HG03521 (cell line): ENCODE measurements around the gene SLC4A4.

ENCODE experiments used
- ATAC-seq: cut with Tn5 transposase; IDR thresholded peaks from one replicate; pipeline ENCODE4 v1.9.1; 2021; ENCODE audit warnings: mild to moderate bottlenecking, moderate library complexity; ENCODE audit not compliant: unreplicated experiment

Gene SLC4A4

GRCh38 chr4:71356924-71357663, 18.3 kb downstream of the SLC4A4 start:
- no peak for ATAC-seq

- no peak for ATAC-seq
Observed at GRCh38 chr4:71360844-71361243, 22.0 kb downstream of the SLC4A4 start.

DNA sequence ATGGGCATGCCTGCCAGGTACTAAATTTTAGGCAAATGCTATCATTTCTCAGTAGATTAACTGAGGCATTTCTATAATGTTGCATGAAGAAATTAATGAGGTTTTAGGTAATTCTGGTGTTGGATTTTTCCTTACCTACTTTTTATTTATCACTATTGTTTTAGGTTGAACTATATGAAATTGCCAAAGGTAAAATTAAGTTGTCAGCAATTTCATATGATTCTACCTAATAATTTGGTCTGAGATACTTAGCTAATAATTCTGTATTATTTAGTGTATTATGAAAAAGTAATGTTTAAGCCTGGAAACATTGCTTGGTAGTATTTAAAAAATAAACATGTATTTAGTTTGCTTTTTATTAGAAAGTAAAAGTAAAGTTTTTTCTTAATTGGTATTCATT, 22.7 kb downstream of the SLC4A4 start:
- no peak for ATAC-seq

DNA sequence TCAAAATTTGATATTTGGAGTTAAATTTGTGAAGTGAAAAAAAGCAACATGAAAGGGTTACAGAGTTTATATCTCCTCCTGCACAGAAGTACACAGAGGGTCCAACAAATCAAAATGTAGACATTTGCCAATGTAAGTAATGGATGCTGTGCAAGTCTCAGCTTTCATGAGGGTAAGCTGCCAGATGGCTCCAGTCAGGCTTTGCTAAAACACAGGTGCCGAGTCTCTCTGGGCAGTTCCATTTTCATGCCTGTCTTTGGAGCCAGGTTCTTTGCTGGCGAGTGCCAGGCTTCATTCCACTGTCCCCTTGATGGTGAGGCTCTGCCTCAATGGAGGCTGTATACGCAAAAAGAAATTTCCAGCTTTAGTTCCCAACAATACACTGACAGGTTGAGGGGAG, 27.9 kb downstream of the SLC4A4 start:
- no peak for ATAC-seq

GRCh38 chr4:71367546-71367945, 28.7 kb downstream of the SLC4A4 start:
- no peak for ATAC-seq

DNA sequence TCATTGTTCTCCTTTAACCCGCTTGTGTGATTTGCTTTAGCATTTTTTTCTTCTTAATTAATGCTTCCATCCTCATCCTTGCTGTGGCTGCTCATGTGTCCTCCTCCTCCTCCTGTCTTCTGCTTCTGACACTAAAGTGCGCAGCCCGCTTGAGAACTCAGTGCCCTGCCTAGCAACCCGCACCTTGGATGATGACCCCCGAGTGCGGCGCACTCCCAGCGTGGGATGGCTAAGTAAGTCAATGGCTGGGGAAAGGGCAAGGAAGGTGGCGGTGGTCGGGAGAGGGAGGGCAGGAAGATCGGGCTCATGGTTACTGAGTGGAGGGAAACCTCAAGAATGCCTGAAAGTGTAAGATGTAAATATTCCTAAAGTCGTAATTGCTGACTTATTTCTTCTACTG, 30.1 kb downstream of the SLC4A4 start:
- no peak for ATAC-seq

- ATAC-seq = no peak
Observed at GRCh38 chr4:71369536-71369935, 30.7 kb downstream of the SLC4A4 start.

DNA sequence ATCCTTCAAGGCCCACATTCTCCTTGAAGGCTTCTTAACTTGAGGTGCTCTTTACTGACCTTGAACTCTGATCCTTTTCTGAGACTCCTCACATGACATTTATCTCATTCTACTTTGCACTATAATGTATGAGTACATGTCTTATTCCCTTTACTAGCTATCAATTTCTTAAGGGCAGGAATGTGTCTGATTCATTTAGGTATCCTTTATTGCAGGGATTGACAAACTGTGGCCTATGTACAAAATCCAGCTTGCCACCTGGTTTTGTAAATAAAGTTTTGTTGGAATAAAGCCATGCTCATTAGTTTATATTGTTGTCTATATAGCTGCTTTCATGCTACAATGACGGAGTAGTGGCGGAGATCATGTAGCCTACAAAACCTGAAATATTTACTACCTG, 36.7 kb downstream of the SLC4A4 start:
- ATAC-seq = no peak

GRCh38 chr4:71377561-71377960, 38.7 kb downstream of the SLC4A4 start:
- no peak for ATAC-seq

DNA sequence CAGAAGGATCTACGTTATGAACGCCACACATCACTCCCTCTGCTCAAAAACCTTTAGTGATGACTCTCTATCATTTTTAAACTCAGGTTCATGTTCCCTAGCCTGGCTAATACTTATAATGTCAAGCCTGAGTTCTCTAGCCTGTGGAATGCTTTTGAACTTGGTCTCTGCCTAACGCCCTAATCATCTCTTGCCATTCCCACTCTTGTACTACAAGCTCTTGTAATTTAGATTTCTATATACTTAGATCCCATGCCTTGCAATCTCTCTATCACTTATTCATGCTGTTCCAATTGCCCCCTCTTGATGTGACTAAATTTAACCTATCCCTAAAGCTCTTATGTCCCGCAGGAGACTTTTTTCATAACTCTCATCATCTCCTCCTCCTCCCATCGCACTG, 40.3 kb downstream of the SLC4A4 start:
- no peak for ATAC-seq

DNA sequence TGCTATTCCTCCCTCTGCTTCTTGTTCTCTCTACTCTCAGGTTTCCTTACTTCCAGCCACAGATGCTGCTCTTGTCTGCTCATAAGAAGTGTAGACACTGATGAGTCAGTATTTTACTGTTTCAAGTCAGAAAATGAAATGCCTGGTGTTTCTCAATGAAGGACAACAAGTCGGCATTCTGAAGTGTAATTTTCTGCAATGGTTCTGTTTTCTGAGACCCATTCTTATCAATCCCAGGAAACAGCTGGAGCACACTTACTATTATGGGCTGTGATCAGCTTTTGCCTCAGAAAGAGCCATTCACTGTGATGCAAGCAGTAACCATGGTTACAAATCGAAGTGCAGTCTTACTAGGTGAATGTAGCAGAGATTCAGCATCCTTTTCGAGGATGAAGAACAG, 42.0 kb downstream of the SLC4A4 start:
- no peak for ATAC-seq

DNA sequence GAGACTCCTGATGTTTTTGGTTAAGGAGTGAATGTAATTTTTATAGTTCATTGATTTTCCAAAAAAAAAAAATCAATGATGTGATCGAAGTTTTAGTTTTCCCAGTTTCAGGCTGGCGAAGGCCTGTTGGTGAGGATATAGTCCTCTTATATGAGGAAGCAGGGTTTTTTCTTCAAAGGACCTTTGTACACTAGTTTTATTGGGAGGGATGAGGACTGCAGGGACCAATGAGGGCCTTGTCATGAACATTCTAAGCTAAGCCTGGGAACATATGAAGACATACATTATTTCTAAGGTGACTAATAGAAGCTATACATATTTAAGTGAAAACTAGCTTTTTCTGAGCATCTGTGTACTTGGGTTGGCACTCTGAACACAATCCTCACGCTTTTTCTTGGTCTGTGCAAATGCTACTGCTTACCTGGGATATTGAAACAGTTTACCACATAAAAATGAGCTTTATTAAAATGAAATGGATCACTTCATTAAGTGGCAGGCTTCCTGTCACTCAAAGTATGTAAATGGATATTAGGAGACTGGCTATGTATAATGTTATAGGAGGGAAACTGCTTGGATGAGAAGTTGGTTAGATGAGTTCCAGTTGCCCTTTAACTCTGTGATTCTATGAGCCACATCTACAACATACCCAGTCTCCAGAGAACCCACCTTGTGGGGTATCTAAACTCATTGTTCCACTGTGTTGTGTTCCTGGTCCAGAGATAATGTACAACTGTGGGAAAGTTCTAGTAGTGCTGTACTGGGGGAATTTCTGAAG, 43.5 kb downstream of the SLC4A4 start:
- ATAC-seq = no peak

- no peak for ATAC-seq
Observed at GRCh38 chr4:71382900-71383560, 44.2 kb downstream of the SLC4A4 start.

GRCh38 chr4:71383984-71384383, 45.2 kb downstream of the SLC4A4 start:
- no peak for ATAC-seq

DNA sequence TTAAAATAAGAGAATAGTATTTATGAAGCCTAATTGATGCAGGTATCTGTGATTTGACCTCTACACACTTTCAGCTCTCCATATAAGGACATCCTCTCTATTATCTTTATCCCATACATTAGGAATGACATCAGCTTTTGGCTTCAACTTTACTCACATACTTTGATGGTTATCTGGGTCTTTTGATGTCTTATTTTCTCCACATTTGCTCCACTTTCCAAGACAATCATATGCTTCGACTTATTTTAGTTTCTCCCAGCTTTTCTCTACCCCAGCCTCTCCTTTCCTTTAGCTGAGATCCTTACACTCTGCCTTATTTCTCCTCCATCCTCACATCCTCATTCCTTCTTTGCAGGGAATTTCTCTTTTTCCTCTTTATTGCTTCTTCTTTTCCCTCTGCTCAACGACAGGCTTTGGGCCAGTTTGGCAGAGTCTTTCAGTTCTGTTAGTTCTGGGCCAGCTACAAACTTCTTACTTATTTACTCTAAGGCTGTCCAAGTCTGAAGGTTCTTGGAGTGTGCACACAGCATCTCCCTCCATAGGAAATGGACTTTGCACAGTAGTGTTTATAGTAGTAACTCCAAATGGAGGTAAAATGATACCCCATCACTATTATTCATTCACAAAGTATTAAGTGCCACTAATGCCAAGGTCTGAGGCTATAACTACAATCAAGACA, 50.5 kb downstream of the SLC4A4 start:
- no peak for ATAC-seq

DNA sequence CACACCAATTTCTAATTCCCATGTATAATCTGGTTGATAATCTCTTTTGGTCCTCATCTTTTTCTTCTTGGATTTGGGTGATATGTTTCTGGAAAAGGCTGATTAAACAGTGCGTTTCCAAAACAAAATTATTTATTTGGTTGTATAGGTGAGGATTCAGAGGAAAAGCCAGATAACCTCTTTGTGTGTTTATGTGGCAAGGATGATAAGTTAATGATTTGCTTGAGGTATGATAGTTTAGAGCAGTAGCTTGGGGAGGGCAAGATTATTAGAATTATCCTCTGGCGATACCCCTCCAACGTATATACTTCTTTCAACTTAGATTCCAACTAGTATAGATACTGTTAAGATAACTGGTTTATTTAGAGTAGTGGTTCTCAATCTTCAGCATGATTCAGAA, 53.3 kb downstream of the SLC4A4 start:
- ATAC-seq = no peak

GRCh38 chr4:71396382-71396781, 57.6 kb downstream of the SLC4A4 start:
- no peak for ATAC-seq

DNA sequence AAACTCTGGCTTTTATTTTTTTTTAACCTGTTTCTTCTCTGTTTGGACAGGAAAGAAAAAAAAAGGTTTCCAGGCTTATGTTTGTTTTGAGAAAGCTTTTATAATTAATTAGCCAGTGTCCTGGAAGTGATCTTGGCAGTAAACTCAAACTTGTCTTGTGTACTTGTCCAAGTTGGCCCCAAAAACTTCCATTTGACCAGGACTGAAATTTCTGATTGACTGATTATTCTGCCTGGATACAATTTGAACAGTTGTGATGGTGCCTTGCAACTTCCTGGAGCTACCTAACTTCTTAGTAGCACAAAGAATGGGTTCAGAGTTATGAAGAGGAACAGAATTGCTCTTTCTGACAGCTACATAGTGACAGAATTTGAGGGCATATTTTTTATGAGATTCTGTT, 62.0 kb downstream of the SLC4A4 start:
- no peak for ATAC-seq

GRCh38 chr4:71402616-71403015, 63.8 kb downstream of the SLC4A4 start:
- no peak for ATAC-seq

DNA sequence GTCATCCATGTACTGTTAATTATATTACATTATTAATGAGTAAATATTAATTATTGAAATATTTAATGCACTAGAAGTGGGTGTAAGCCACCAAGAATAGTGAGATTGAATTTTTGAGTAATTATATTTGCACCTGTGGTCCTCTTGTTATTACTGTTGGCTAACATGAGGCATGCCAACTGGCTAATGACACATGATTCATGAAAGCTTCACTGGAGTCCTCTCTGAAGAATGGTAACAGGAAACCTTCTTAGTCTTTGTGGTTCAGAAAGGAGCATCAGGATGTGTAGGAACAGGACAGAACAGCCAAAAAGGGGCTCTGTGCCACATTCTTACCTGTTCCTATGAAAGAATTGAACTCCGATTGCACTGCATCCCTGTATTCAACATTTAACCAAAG, 65.2 kb downstream of the SLC4A4 start:
- no peak for ATAC-seq

DNA sequence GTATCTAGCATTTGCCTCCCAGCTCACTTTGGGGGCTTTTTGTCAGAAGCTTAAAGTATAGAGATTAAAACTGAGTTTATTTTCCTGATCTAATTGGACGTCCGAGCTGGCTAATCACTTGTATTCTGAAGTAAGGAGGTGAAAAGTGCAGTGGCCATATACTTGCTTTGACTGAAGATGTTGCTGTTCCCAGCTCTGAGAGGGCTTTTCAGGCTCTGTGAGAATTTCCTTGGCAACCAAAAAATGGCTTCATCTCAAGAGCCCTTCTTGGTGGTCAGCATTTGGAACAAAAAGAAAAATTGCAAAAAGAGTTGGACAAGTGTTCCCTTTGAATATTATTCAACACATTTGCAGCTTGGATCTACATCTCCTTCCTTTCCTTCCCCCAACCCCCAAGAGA, 67.0 kb downstream of the SLC4A4 start:
- no peak for ATAC-seq
